IMR-90 (cell line): ENCODE measurements around the gene MAGI1. TPM values are rescaled to one million over a fixed set of nuclear protein-coding genes. Genes with fewer than 3 reads are reported as not detected.

Experiments
- ATAC-seq: fragments of 200-7000 bp; cut with Tn5 transposase; 2 replicates; pipeline ENCODE4 v1.9.1; 2020; ENCODE audit warnings: low read depth, mild to moderate bottlenecking, moderate library complexity
- BruUV-seq: library from RNA; stranded (reverse); fragments of 400-500 nt; replicated peaks from 2 replicates; lab custom pipeline; 2021; lab: Mats Ljungman, UMichigan
- CTCF ChIA-PET: fragments of 300-600 bp; formaldehyde crosslinking; extraction: SDS; loops from one replicate; lab custom pipeline; 2021; ENCODE audit warnings: antibody characterized with exemption; lab: Yijun Ruan, JAX
- POLR2A ChIA-PET: fragments of 300-600 bp; sonication (Branson Sonifier 250); formaldehyde crosslinking; loops from one replicate; lab custom pipeline; 2022; ENCODE audit warnings: antibody characterized with exemption; ENCODE audit not compliant: unreplicated experiment; lab: Charles Lee
- DNase-seq: peaks from one replicate; pipeline ENCODE4 v3.0.0; 2013
- H2AFZ ChIP-seq: replicated peaks from 2 replicates; pipeline ENCODE3; 2013; ENCODE audit warnings: low read length, mild to moderate bottlenecking; ENCODE audit not compliant: poor library complexity
- H2AK5ac ChIP-seq: 2 replicates; pipeline ENCODE4 v1.6.1; 2013; ENCODE audit warnings: low read depth, low read length, inconsistent platforms
- H2AK9ac ChIP-seq: replicated peaks from 2 replicates; pipeline ENCODE3; 2013; ENCODE audit warnings: mild to moderate bottlenecking, low read depth, low read length, moderate library complexity; ENCODE audit not compliant: poor library complexity
- H2BK120ac ChIP-seq: 2 replicates; pipeline ENCODE4 v1.6.1; 2013; ENCODE audit warnings: low read depth, low read length, inconsistent platforms
- H2BK15ac ChIP-seq: 3 replicates; pipeline ENCODE4 v1.6.1; 2013; ENCODE audit warnings: low read depth, low read length, inconsistent platforms
- H2BK20ac ChIP-seq: 2 replicates; pipeline ENCODE4 v1.6.1; 2013; ENCODE audit warnings: low read depth, mild to moderate bottlenecking, inconsistent platforms, low read length, moderate library complexity
- H2BK5ac ChIP-seq: 2 replicates; pipeline ENCODE4 v1.6.1; 2013; ENCODE audit warnings: mild to moderate bottlenecking, low read depth, low read length, inconsistent platforms; ENCODE audit not compliant: poor library complexity, severe bottlenecking
- H3K14ac ChIP-seq: replicated peaks from 2 replicates; pipeline ENCODE4 v1.6.1; 2013; ENCODE audit warnings: low read depth, low read length, inconsistent platforms
- H3K18ac ChIP-seq: 2 replicates; pipeline ENCODE4 v1.6.1; 2013; ENCODE audit warnings: low read depth, low read length, control low read depth
- H3K23ac ChIP-seq: 2 replicates; pipeline ENCODE4 v1.6.1; 2013; ENCODE audit warnings: low read depth, low read length, inconsistent platforms
- H3K27ac ChIP-seq: 2 replicates; pipeline ENCODE4 v1.5.1; 2013; ENCODE audit warnings: mild to moderate bottlenecking, control low read depth, low read length; ENCODE audit not compliant: insufficient read depth
- H3K27me3 ChIP-seq: 2 replicates; pipeline ENCODE4 v1.6.1; 2013; ENCODE audit warnings: low read length; ENCODE audit not compliant: control insufficient read depth, insufficient read depth
- H3K36me3 ChIP-seq: 2 replicates; pipeline ENCODE4 v1.6.1; 2013; ENCODE audit warnings: low read length, mixed read lengths; ENCODE audit not compliant: control insufficient read depth, insufficient read depth
- H3K4ac ChIP-seq: 2 replicates; pipeline ENCODE4 v1.6.1; 2013; ENCODE audit warnings: low read depth, low read length, inconsistent platforms
- H3K4me1 ChIP-seq: 2 replicates; pipeline ENCODE4 v1.6.1; 2013; ENCODE audit warnings: low read length, mixed read lengths; ENCODE audit not compliant: control insufficient read depth, insufficient read depth
- H3K4me2 ChIP-seq: 2 replicates; pipeline ENCODE4 v1.6.1; 2013; ENCODE audit warnings: low read depth, mild to moderate bottlenecking, control low read depth, low read length, moderate library complexity
- H3K4me3 ChIP-seq: 2 replicates; pipeline ENCODE4 v1.5.1; 2013; ENCODE audit warnings: low read depth, mild to moderate bottlenecking, control low read depth, low read length, moderate library complexity; ENCODE audit not compliant: insufficient read depth
- H3K56ac ChIP-seq: 2 replicates; pipeline ENCODE4 v1.6.1; 2013; ENCODE audit warnings: low read length, inconsistent platforms; ENCODE audit not compliant: insufficient read depth; ENCODE audit errors: extremely low read depth
- H3K79me1 ChIP-seq, 2 experiments: 2 replicates each; pipeline ENCODE4 v1.6.1; 2013; ENCODE audit warnings: low read length in 2 of 2, inconsistent platforms in 1 of 2, low read depth in 1 of 2
- H3K9ac ChIP-seq: 2 replicates; pipeline ENCODE4 v1.6.1; 2013; ENCODE audit warnings: low read depth, low read length, control low read depth
- H3K9me1 ChIP-seq: 2 replicates; pipeline ENCODE4 v1.6.1; 2013; ENCODE audit warnings: low read length, inconsistent platforms; ENCODE audit not compliant: insufficient read depth
- H3K9me3 ChIP-seq: 2 replicates; pipeline ENCODE4 v1.6.1; 2013; ENCODE audit warnings: low read length; ENCODE audit not compliant: control insufficient read depth, insufficient read depth
- H4K20me1 ChIP-seq: 2 replicates; pipeline ENCODE4 v1.6.1; 2013; ENCODE audit warnings: low read length, inconsistent platforms; ENCODE audit not compliant: insufficient read depth
- H4K5ac ChIP-seq: 2 replicates; pipeline ENCODE4 v1.6.1; 2013; ENCODE audit warnings: mild to moderate bottlenecking, low read depth, low read length, control low read depth
- H4K8ac ChIP-seq, 2 experiments: 2 replicates each; pipeline ENCODE4 v1.6.1; 2013; ENCODE audit warnings: low read depth in 2 of 2, low read length in 2 of 2, control low read depth in 1 of 2, inconsistent platforms in 1 of 2
- H4K91ac ChIP-seq: 2 replicates; pipeline ENCODE4 v1.6.1; 2013; ENCODE audit warnings: low read depth, low read length, inconsistent platforms; ENCODE audit not compliant: insufficient read depth
- BHLHE40 ChIP-seq: fragments of 150-350 bp; IDR thresholded peaks from 2 replicates; pipeline ENCODE4 v1.6.1; 2016; ENCODE audit warnings: mild to moderate bottlenecking, low read depth, low read length
- CEBPB ChIP-seq: IDR thresholded peaks from 2 replicates; pipeline ENCODE4 v1.6.1; 2012; ENCODE audit warnings: low read depth, low read length, improper control_type of control experiment
- CHD1 ChIP-seq: IDR thresholded peaks from 2 replicates; pipeline ENCODE4 v1.6.1; 2012; ENCODE audit warnings: low read depth, low read length, improper control_type of control experiment
- FOS ChIP-seq: fragments of 150-350 bp; IDR thresholded peaks from 2 replicates; pipeline ENCODE4 v1.6.1; 2016; ENCODE audit warnings: low read depth, low read length
- MAFK ChIP-seq: IDR thresholded peaks from 2 replicates; pipeline ENCODE4 v1.6.1; 2012; ENCODE audit warnings: low read depth, low read length, improper control_type of control experiment
- MAZ ChIP-seq: IDR thresholded peaks from 2 replicates; pipeline ENCODE4 v1.6.1; 2012; ENCODE audit warnings: low read depth, mild to moderate bottlenecking, low read length, improper control_type of control experiment, moderate library complexity, borderline replicate concordance
- MXI1 ChIP-seq: IDR thresholded peaks from 2 replicates; pipeline ENCODE4 v1.6.1; 2012; ENCODE audit warnings: low read depth, mild to moderate bottlenecking, low read length, moderate library complexity, borderline replicate concordance
- NFE2L2 ChIP-seq: fragments of 150-350 bp; IDR thresholded peaks from 2 replicates; pipeline ENCODE4 v1.6.1; 2016; ENCODE audit warnings: low read depth, mild to moderate bottlenecking, low read length
- POLR2A ChIP-seq: IDR thresholded peaks from 2 replicates; pipeline ENCODE4 v1.6.1; 2012; ENCODE audit warnings: mild to moderate bottlenecking, low read depth, low read length
- RAD21 ChIP-seq: IDR thresholded peaks from 2 replicates; pipeline ENCODE4 v1.6.1; 2012; ENCODE audit warnings: low read length, improper control_type of control experiment
- RFX5 ChIP-seq: IDR thresholded peaks from 2 replicates; pipeline ENCODE4 v1.8.0; 2012; ENCODE audit warnings: low read depth, mild to moderate bottlenecking, low read length, moderate library complexity
- SMC3 ChIP-seq: fragments of 150-350 bp; IDR thresholded peaks from 2 replicates; pipeline ENCODE4 v1.6.1; 2016; ENCODE audit warnings: low read depth, mild to moderate bottlenecking, antibody characterized with exemption, low read length, moderate library complexity
- WGBS, 2 experiments: methylation state at CpG; one replicate each; pipeline versions ENCODE4 v1.1.5 to v1.1.7; 2013; ENCODE audit warnings: missing lambda C conversion rate in 2 of 2; ENCODE audit not compliant: insufficient read length in 1 of 2; ENCODE audit errors: extremely low coverage in 2 of 2; 5-methylcytosine and 5-hydroxymethylcytosine counted together
- dilution Hi-C: fragments of 300-500 bp; cut with HindIII; formaldehyde crosslinking; loops from one replicate; pipeline ENCODE4 v1.14.3; 2018; ENCODE audit warnings: low sequenced_read_pairs; ENCODE audit not compliant: unreplicated experiment
- in situ Hi-C: fragments of 300-500 bp; cut with MboI; formaldehyde crosslinking; loops from 3 replicates; pipeline ENCODE4 v1.14.3; 2019; ENCODE audit warnings: low sequenced_read_pairs, inconsistent platforms, mixed read lengths
- intact Hi-C: fragments of 100-400 bp; cut with micrococcal nuclease; formaldehyde crosslinking; loops from 2 replicates; pipeline ENCODE4 v1.10.0; 2022
- polyA plus RNA-seq, 3 experiments: library from polyadenylated mRNA; depleted of rRNA; stranded (reverse); fragments of >200 nt; gene quantifications; 2 replicates each; pipeline ENCODE4 v1.2.3, GENCODE V29; 2012; ENCODE audit warnings: low replicate concordance in 1 of 3
- total RNA-seq: library from RNA; depleted of rRNA; stranded (reverse); fragments of >200 nt; gene quantifications from 2 replicates; pipeline ENCODE4 v1.2.3, GENCODE V29; 2012
- TF ChIP-seq, protein P1 (sequence below): fragments of 150-350 bp; IDR thresholded peaks from 2 replicates; pipeline ENCODE4 v1.6.1; 2017; ENCODE audit warnings: mild to moderate bottlenecking, antibody characterized with exemption, low read length, low read depth
- TF ChIP-seq, protein P2 (sequence below): fragments of 150-350 bp; IDR thresholded peaks from 2 replicates; pipeline ENCODE4 v1.6.1; 2016; ENCODE audit warnings: low read depth, mild to moderate bottlenecking, low read length, moderate library complexity, borderline replicate concordance
- TF ChIP-seq, protein P3 (sequence below): conservative IDR thresholded peaks from 2 replicates; pipeline ENCODE4 v1.5.1; 2012; ENCODE audit warnings: mild to moderate bottlenecking, low read depth, low read length, improper control_type of control experiment

The MAGI1 gene
- total and polyA plus RNA-seq, 2 of the 4 experiments (the other 2 are of a cell fraction): 14.5 to 24.2 TPM

DNA sequence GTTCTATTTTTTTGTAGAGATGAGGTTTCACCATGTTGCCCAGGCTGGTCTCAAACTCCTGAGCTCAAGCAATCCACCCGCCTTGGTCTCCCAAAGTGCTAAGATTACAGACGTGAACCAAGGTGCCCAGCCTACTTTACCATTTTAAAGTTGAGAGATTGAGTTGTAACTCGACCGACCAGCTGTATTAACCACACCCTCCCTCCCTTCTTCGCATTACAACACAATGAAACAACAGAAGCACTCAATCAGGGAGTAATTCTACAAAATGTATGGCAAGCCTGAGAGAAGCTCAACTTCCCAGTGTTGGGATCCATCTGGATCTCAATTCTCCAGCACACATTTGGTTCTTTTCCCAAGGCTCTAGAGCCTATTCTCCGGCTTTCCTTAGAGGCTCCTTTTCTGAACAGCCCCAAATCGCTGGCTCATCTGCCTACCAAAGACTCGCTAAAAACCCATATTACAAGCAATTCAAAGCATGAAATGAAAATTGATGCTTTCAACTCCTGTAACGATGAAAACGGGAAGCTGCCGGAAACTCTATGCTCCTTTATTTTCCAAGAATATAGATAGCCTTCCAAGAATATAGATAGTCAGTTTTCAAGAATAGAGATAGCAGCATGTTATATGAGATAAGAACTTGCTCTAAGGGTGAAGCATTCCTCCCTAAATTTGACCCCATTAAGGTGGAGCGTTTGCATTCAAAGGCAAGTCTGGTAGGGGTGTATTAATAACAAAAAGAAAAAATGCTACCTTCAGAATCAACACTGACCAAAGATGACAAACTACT is 450.9 kb downstream of the MAGI1 start:
- peaks cover 3% of the 10 kb centered on the region; the same call in 1 of the 2 replicates for H4K20me1 ChIP-seq
- dilution Hi-C loops (no loop called here), intact Hi-C loops (no loop called here), in situ Hi-C loops (no loop called here)
- no peak overlapping the region for H3K23ac ChIP-seq
- H2AFZ ChIP-seq: no peak overlapping the region
- no peak overlapping the region for H4K5ac ChIP-seq
- H3K79me1 ChIP-seq: peaks cover 22 to 47% of the 10 kb centered on the region in 2 experiments
- no peak overlapping the region for H2AK5ac ChIP-seq
- ATAC-seq (no peak), DNase-seq (no peak)
- no peaks in the 10 kb centered on the region; the same call in 1 of the 2 replicates for H3K9me1 ChIP-seq
- H4K91ac ChIP-seq: no peak overlapping the region
- no peak overlapping the region for H2BK120ac ChIP-seq
- H3K4ac ChIP-seq: no peak overlapping the region
- no peak overlapping the region for H2AK9ac ChIP-seq
- no peak overlapping the region for H3K27ac ChIP-seq
- no peak overlapping the region for H2BK15ac ChIP-seq
- no peak overlapping the region for H2BK20ac ChIP-seq
- H3K9me3 ChIP-seq: no peaks in the 10 kb centered on the region
- H3K4me3 ChIP-seq: no peak overlapping the region
- no peaks in the 10 kb centered on the region for H3K36me3 ChIP-seq
- H3K18ac ChIP-seq: no peak overlapping the region
- WGBS, 2 experiments: 90% methylated on average over 3 of the region's 12 CpGs; no CpG with 5 or more reads in 1 of the 2 experiments
- no peak overlapping the region for H4K8ac ChIP-seq
- no peak overlapping the region for H3K56ac ChIP-seq
- no peak overlapping the region for H3K4me2 ChIP-seq
- H2BK5ac ChIP-seq: no peak overlapping the region
- ChIA-PET POLR2A (no interaction called here), CTCF (interaction anchor here (1.5 kb wide), 1 partner anchor 23 kb away, joined by 3 read pairs; no protein-coding TSS in a partner anchor)
- H3K27me3 ChIP-seq: no peaks in the 10 kb centered on the region
- no TSS peak for BruUV-seq
- H3K4me1 ChIP-seq: peaks cover 12% of the 10 kb centered on the region
- H3K9ac ChIP-seq: no peak overlapping the region
- no peak overlapping the region for H3K14ac ChIP-seq
- TF ChIP-seq MAFK (no peak), CHD1 (no peak), RFX5 (no peak), CEBPB (no peak), BHLHE40 (no peak), NFE2L2 (no peak), RAD21 (no peak), MAZ (no peak), SMC3 (no peak), FOS (no peak), MXI1 (no peak), POLR2A (no peak)
- TF ChIP-seq, protein P1, sequence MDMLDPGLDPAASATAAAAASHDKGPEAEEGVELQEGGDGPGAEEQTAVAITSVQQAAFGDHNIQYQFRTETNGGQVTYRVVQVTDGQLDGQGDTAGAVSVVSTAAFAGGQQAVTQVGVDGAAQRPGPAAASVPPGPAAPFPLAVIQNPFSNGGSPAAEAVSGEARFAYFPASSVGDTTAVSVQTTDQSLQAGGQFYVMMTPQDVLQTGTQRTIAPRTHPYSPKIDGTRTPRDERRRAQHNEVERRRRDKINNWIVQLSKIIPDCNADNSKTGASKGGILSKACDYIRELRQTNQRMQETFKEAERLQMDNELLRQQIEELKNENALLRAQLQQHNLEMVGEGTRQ: no peak
- TF ChIP-seq, protein P2, sequence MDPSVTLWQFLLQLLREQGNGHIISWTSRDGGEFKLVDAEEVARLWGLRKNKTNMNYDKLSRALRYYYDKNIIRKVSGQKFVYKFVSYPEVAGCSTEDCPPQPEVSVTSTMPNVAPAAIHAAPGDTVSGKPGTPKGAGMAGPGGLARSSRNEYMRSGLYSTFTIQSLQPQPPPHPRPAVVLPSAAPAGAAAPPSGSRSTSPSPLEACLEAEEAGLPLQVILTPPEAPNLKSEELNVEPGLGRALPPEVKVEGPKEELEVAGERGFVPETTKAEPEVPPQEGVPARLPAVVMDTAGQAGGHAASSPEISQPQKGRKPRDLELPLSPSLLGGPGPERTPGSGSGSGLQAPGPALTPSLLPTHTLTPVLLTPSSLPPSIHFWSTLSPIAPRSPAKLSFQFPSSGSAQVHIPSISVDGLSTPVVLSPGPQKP: no peak
- TF ChIP-seq, protein P3, sequence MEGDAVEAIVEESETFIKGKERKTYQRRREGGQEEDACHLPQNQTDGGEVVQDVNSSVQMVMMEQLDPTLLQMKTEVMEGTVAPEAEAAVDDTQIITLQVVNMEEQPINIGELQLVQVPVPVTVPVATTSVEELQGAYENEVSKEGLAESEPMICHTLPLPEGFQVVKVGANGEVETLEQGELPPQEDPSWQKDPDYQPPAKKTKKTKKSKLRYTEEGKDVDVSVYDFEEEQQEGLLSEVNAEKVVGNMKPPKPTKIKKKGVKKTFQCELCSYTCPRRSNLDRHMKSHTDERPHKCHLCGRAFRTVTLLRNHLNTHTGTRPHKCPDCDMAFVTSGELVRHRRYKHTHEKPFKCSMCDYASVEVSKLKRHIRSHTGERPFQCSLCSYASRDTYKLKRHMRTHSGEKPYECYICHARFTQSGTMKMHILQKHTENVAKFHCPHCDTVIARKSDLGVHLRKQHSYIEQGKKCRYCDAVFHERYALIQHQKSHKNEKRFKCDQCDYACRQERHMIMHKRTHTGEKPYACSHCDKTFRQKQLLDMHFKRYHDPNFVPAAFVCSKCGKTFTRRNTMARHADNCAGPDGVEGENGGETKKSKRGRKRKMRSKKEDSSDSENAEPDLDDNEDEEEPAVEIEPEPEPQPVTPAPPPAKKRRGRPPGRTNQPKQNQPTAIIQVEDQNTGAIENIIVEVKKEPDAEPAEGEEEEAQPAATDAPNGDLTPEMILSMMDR: no peak
